PC-3 (cell line): ENCODE results near the gene LPIN1.

Experiments used
- CTCF ChIP-seq: fragments of 300-600 bp; sonication (generic); conservative IDR thresholded peaks from 2 replicates; pipeline ENCODE4 v1.5.1; 2017; ENCODE audit warnings: antibody characterized with exemption, low read depth, mild to moderate bottlenecking, low read length
- EZH2 ChIP-seq: fragments of 300-600 bp; sonication (generic); IDR thresholded peaks from one replicate; pipeline ENCODE4 v1.6.1; 2017; ENCODE audit warnings: antibody characterized with exemption, mild to moderate bottlenecking, low read length; ENCODE audit not compliant: unreplicated experiment
- EZH2phosphoT487 ChIP-seq: fragments of 300-600 bp; sonication (generic); IDR thresholded peaks from 2 replicates; pipeline ENCODE4 v1.6.1; 2018; ENCODE audit warnings: mild to moderate bottlenecking, antibody characterized with exemption, low read length, borderline replicate concordance

- TF ChIP-seq CTCF (no peak), EZH2 (no peak), EZH2phosphoT487 (no peak)
Observed at GRCh38 chr2:11777066-11777782, 30.8 kb downstream of the LPIN1 start.
